ENCODE data around the gene GMPR2. TPM values are rescaled to one million over a fixed set of nuclear protein-coding genes. Genes with fewer than 3 reads are reported as not detected.

Gene GMPR2
- total and polyA plus RNA-seq, 2 of the 13 experiments (the other 11 are each of a cell fraction or from before 2014, with no cell fraction given): 210 to 273 TPM

- TF ChIP-seq NFAT5 (CRISPR knock-in tag; IDR thresholded peaks at IDR 0.05): no peak
- no peak for TF ChIP-seq NCOA2 (CRISPR knock-in tag; IDR thresholded peaks at IDR 0.05)
- 0 out of 2 replicates have a peak, but pooled peaks have one; percentile 59 for TF ChIP-seq ZNF383 (CRISPR knock-in tag; IDR thresholded peaks at IDR 0.05; ENCODE audit: borderline replicate concordance)
- TF ChIP-seq ZNF724P (CRISPR knock-in tag; IDR thresholded peaks at IDR 0.05; ENCODE audit: borderline replicate concordance): no peak
- TF ChIP-seq ZNF318 (CRISPR knock-in tag; IDR thresholded peaks at IDR 0.05): no peak
- TF ChIP-seq NPAS2 (CRISPR knock-in tag; IDR thresholded peaks at IDR 0.05; ENCODE audit: borderline replicate concordance): 0 out of 2 replicates have a peak, but pooled peaks have one; percentile 71
- TF ChIP-seq ZNF556 (CRISPR knock-in tag; IDR thresholded peaks at IDR 0.05; ENCODE audit: borderline replicate concordance): peak; percentile 44; the same call in 1 of the 2 replicates
- no peak for TF ChIP-seq ZFP90 (CRISPR knock-in tag; IDR thresholded peaks at IDR 0.05; ENCODE audit: borderline replicate concordance)
- no peak for TF ChIP-seq HBP1 (CRISPR knock-in tag; IDR thresholded peaks at IDR 0.05; ENCODE audit: low read depth)
- TF ChIP-seq ZZZ3 (CRISPR knock-in tag; IDR thresholded peaks at IDR 0.05; ENCODE audit: borderline replicate concordance): 0 out of 2 replicates have a peak, but pooled peaks have one; percentile 33
- no peak for TF ChIP-seq MED13 (CRISPR knock-in tag; IDR thresholded peaks at IDR 0.05)
- no peak for TF ChIP-seq GATAD2A (CRISPR knock-in tag; IDR thresholded peaks at IDR 0.05)
- no peak for TF ChIP-seq RFX1 (IDR thresholded peaks at IDR 0.05)
- no peak for TF ChIP-seq EP300 (IDR thresholded peaks at IDR 0.05; ENCODE audit: low read depth in 2 of 2, low read length in 2 of 2)
- 0 out of 2 replicates have a peak, but pooled peaks have one; percentile 15 for TF ChIP-seq EP300 (CRISPR knock-in tag; IDR thresholded peaks at IDR 0.05; ENCODE audit: borderline replicate concordance)
Observed at GRCh38 chr14:24273422-24273998, 40.8 kb downstream of the GMPR2 start (continued).
